ENCODE results near the gene MMEL1.

DNA sequence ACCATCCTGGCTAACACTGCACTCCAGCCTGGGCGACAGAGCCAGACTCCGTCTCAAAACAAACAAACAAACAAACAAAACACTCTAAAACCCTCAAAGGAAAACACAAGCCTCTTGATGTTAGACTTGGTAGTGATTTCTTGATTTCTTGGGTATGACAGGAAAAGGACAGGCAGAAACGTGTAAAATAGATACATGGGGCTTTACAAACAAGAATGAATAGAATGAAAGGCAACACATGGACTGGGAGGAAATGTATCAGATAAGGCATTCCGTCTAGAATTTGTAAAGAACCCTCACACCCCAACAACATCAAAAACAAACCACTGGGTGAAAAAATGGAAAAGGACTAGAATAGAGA, 54.1 kb downstream of the MMEL1 start:
- TF ChIP-seq, protein P1, sequence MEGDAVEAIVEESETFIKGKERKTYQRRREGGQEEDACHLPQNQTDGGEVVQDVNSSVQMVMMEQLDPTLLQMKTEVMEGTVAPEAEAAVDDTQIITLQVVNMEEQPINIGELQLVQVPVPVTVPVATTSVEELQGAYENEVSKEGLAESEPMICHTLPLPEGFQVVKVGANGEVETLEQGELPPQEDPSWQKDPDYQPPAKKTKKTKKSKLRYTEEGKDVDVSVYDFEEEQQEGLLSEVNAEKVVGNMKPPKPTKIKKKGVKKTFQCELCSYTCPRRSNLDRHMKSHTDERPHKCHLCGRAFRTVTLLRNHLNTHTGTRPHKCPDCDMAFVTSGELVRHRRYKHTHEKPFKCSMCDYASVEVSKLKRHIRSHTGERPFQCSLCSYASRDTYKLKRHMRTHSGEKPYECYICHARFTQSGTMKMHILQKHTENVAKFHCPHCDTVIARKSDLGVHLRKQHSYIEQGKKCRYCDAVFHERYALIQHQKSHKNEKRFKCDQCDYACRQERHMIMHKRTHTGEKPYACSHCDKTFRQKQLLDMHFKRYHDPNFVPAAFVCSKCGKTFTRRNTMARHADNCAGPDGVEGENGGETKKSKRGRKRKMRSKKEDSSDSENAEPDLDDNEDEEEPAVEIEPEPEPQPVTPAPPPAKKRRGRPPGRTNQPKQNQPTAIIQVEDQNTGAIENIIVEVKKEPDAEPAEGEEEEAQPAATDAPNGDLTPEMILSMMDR (IDR thresholded peaks at IDR 0.05) = no peak
- no peak for TF ChIP-seq POLR2A (IDR thresholded peaks at IDR 0.05)

Data from body of pancreas (tissue), 4 donors.